GM21619 (cell line): ENCODE data around the gene SMAD6.

ENCODE experiments used
- ATAC-seq: cut with Tn5 transposase; IDR thresholded peaks from one replicate; pipeline ENCODE4 v1.9.1; 2021; ENCODE audit not compliant: unreplicated experiment

The SMAD6 gene

GRCh38 chr15:66702787-66703539, 927 bp downstream of the SMAD6 start:
- ATAC-seq = no peak

DNA sequence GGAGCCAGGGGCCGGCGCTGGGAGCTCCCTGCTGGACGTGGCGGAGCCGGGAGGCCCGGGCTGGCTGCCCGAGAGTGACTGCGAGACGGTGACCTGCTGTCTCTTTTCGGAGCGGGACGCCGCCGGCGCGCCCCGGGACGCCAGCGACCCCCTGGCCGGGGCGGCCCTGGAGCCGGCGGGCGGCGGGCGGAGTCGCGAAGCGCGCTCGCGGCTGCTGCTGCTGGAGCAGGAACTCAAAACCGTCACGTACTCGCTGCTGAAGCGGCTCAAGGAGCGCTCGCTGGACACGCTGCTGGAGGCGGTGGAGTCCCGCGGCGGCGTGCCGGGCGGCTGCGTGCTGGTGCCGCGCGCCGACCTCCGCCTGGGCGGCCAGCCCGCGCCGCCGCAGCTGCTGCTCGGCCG, 1.5 kb downstream of the SMAD6 start:
- ATAC-seq = no peak

GRCh38 chr15:66704019-66704802, 2.2 kb downstream of the SMAD6 start:
- ATAC-seq = no peak

DNA sequence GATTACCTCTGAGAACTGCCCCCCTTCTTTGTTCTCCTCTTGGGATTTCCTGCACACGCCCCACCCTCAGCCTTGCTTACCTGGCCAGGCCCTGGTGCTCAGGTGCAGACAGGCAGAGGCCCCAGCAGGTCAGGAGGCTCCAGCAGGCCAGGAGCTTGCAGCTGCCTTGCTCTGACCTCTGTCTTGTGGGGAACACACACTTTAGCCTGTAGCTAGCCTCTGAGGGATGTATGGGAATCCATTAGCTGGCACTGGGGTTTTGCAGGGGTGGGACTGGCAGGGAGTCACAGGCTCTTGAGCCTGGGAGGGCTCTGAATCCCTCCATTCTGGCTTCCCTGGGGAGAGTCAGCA, 2.7 kb downstream of the SMAD6 start:
- ATAC-seq = no peak

DNA sequence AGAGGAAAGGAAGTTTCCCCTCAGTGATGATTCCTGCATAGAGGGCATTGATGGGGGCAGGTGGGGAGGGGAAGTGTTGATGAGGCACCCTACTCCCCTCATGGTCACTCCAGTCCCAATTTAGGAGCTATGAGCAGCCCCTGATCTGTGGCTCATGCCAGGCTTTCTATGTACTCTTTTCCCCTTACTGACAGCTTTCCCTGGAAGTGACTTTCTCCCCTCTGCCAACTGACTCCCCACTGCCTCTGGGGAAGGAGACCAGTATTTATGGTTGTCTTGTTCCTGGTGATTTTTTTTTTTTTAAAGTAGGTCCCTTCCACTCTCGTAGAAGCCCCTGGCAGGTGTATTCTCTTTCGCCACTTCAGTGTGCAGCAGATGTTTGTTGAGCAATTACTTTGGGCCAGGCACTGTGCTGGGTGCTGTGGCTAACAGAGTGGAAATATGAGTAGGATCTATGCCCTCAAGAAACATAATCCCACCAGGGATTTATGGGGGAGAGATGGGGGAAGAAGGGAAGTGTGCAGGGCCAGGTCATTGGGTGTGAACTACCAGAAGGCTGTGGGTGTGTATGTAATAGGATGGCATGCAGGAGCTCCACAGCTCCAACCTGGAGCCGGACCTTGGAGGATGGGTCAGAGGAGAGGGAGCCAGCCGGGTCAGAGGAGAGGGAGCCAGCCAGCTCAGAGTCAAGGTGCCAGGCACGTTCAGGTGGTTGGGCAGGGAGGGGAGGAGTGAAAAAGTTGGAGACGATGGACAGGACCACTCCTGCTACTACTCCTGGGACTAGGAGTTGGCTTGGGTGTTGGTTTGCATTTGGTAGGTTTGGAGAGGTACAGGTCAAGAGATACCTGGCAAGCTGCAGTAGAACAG, 3.5 kb downstream of the SMAD6 start:
- no peak for ATAC-seq

- ATAC-seq = no peak
Observed at GRCh38 chr15:66706225-66706732, 4.2 kb downstream of the SMAD6 start.

GRCh38 chr15:66706840-66707239, 4.8 kb downstream of the SMAD6 start:
- no peak for ATAC-seq

DNA sequence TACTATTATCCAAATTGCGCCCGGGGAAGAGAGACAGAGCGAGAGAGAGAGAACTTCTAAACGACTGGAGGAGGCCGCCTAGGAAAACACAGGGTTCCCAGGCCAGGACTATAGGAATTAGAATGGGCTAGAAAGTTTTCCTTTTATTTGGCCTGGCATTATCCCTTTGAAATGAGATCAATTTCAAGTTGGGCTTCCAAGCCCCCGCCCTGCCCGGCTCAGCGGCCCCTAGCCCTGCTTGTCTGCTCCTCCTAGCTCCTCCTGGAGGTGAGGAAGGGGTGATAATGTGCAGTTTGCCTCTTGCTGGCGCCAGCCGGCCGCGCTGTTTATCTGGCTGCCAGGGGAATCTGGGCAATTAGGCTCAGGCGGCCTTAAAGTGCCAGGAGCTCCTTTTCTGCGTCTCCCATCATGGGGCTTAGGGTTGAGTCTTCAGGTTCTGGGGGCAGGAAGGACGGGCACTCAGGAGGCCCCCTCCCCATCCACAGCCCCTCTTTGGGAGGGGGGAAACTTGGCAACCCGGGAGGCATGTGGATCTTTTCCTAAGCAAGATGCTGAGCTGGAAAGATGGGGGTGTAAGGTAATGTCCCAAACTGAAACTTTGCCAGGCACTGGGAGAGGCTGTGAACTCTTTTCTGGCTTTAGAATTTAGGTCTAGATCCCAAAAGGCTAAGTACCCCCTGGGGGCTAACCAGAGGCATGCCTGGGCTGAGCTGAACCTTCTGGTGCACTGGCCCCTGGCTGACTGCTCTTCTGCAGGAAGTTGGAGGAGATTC, 5.5 kb downstream of the SMAD6 start:
- no peak for ATAC-seq

DNA sequence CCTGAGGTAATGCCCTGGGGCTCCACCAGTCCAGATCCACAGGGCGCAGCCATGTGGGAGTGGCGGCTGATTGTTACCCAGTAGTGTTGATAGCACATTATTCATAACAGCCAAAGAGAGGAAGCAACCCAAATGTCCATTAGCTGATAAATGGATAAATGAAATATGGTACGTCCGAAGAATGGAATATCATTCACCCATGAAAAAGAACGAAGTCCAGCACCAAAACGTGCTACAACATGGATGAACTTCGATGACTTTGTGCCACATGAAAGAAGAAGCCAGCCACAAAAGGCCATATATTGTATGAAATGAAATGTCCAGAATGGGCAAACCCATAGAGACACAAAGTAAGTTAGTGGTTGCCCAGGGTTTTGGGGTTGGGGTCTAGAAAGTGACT, 6.4 kb downstream of the SMAD6 start:
- no peak for ATAC-seq

- ATAC-seq = no peak
Observed at GRCh38 chr15:66709884-66710283, 7.8 kb downstream of the SMAD6 start.

DNA sequence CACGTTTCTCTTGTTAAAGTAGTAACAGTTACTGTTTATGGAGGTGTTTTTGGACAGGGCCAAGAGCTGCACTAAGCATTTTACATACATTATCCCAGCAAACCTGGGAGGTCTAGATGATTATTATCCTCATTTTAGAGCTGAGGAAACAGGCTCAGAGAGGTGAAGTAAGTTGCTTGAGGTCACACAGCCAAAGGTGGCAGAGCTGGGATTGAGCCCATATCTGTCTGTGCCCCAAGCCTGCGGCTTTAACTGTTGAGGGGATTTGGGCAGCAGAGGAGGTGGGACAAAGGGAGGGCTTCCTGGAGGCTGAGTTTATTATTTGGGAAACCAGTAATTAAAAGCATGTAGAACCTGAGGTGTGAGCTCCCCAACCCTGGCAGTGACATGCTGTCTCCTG, 9.2 kb downstream of the SMAD6 start:
- ATAC-seq = no peak

- no peak for ATAC-seq
Observed at GRCh38 chr15:66711862-66712261, 9.8 kb downstream of the SMAD6 start.

- peak; percentile 72 for ATAC-seq
Observed at GRCh38 chr15:66713843-66714508, 11.9 kb downstream of the SMAD6 start.

GRCh38 chr15:66714543-66714981, 12.5 kb downstream of the SMAD6 start:
- peak; percentile 10 for ATAC-seq

DNA sequence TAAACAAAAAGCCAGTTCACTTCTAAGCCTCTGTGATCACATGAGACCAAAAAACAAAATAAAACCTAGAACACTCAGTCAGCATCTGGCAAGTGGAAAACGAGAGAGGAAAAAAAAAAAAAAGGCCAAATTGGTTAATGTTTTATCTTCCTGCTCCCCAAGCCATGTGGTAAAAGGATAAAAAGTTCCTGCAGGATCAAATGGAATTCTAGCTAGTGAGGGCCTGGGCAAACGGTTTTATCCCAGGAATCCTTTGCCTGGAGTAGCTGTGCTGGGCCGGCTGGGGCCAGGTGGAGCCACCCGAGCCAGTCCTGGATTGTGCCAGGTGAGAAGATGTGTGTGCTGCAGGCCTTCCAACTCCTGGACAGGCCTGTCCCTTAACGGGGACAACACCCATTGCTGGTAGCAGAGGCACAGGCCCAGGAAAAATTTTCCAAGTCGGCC, 13.2 kb downstream of the SMAD6 start:
- ATAC-seq = no peak

DNA sequence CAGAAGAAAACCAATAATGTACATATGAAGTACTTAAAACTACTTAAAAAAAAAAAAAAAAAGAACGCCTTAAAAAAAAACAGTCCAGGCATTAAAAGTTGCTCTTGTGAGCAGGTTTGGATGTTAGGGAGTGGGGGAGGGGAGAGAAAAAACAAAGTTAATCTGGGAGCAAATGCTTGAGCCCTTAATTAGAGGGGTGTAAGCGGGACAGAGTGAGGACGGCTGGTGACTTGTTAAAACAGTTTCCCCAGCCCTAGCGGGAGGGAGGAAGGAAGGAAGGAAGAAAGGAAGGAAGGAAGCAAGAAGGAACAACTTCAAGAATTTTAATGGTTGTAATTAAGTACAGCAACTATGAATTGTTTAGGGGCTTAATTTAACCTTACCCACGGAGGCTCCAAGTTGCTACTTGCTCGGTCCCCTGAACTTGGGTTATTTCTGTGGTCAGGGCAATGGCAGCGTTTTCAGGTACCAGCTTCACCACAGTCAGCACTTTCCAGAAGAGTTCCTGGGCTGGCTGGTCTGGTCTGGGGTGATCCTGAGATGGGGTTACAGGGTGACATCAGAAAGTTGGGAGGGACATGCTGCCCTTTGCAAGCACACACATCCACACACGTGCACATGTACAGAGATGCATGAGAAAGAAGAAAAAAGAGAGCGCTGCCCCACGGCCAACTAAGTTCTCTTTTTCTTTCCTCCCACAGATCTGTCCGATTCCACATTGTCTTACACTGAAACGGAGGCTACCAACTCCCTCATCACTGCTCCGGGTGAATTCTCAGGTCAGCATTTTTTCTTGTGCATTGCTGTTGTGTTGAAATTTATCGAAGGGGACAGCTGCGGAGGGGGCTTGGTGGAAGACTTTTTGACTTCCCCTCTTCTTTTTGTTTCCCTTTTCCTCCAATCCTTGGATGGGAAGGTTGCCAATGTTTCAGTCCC, 14.0 kb downstream of the SMAD6 start:
- ATAC-seq = no peak

DNA sequence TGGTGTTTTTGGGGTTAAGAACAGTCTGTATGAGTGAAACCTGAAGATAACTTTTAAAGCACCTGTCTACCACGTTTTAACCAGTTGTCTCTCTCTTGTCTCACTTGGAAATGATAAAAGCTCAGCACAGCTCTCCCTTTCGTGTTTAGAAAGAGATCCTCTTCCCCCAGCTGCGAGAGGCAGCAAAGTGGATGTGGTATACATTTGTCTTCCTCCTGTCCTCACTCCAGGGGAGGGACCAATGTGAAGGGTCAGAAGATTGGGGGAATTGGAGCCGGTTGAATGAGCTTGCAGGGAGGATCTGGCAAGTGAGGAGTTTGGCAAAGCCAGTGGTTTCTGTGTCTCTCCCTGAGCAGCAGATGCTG, 14.6 kb downstream of the SMAD6 start:
- ATAC-seq = no peak

DNA sequence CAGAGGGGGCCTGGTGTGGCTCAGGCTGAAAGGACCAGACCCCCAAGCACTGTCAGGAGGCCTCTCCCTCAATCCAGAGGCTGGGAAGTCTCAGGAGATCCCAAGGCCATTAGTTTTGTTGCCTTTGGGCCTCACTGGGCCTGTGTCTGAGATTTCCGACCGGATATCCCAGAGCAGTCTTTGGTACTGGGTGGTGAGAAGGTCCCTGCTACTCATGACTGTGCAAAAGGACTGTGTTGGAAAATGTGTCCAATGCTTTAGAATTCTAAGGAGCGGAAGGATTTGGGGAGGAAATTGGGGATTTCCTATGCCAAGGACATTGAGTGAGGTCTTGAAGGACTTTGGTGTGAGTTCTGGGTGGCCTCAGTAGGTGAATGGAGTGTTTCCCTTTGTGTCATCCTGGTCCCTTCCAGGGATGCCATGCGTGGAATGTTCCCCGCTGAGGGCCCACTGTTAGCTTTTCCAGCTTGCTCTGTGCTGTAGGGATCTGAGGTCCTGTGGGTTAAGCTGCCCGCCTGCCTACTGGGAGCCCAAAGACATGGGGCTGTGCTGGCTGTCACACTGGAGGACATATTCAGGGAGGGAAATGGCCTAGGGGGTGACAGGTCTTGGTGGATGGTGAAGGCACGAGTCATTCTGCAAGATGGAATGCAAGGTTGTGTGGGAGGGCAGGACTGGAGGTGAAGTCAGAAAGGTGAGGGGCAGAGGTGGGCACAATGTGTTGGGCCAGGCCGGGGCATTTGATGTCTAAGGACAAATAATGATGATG, 16.4 kb downstream of the SMAD6 start:
- no peak for ATAC-seq
